ENCODE data around the gene EEA1.

DNA sequence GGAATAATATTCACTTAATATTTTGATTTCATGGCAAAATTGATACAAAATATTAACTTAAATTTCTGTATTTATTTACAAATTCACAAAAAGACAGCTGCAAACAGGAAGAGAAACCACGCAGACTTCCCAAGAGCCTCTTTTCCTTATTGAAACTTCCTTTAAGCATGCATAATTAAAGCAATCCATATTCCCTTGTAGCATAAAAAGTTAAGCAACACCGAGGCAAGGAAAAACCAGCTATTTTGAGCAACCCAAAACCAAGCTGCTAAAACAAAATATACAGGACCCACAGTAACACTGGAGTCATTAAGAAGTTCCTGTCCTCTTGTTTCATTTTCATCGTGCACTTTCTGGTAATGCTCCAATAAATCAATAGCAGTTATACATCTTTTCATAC, 58.0 kb downstream of the EEA1 start:
- TF ChIP-seq, protein P1, sequence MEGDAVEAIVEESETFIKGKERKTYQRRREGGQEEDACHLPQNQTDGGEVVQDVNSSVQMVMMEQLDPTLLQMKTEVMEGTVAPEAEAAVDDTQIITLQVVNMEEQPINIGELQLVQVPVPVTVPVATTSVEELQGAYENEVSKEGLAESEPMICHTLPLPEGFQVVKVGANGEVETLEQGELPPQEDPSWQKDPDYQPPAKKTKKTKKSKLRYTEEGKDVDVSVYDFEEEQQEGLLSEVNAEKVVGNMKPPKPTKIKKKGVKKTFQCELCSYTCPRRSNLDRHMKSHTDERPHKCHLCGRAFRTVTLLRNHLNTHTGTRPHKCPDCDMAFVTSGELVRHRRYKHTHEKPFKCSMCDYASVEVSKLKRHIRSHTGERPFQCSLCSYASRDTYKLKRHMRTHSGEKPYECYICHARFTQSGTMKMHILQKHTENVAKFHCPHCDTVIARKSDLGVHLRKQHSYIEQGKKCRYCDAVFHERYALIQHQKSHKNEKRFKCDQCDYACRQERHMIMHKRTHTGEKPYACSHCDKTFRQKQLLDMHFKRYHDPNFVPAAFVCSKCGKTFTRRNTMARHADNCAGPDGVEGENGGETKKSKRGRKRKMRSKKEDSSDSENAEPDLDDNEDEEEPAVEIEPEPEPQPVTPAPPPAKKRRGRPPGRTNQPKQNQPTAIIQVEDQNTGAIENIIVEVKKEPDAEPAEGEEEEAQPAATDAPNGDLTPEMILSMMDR (IDR thresholded peaks at IDR 0.05) = no peak
- TF ChIP-seq POLR2A (IDR thresholded peaks at IDR 0.05) = no peak

Data from right lobe of liver (tissue), 4 donors.